Measurements from ENCODE around the gene TDP2.
"Not testable (repeated sequence)": the region's sequence is repeated elsewhere in the genome, so short reads cannot be mapped to it uniquely, and the experiment has no call there.

TDP2 gene

GRCh38 chr6:24670492-24670891, 3.8 kb upstream of the TDP2 start:
- ATAC-seq (replicated peaks; ENCODE audit: extremely low read depth, poor library complexity, severe bottlenecking); H3K27me3 Mint-ChIP-seq; H3K27ac Mint-ChIP-seq (ENCODE audit: low read depth); DNase-seq (ENCODE audit: low spot score in 2 of 2); H3K4me3 Mint-ChIP-seq; H3K9me3 Mint-ChIP-seq: not testable (repeated sequence)
- peaks cover 32% of the 10 kb centered on the region for H3K4me1 Mint-ChIP-seq
- H3K36me3 Mint-ChIP-seq (ENCODE audit: insufficient read depth) = peaks cover 19% of the 10 kb centered on the region

- no peak for ATAC-seq (replicated peaks; ENCODE audit: extremely low read depth, poor library complexity, severe bottlenecking)
- no peak overlapping the region for H3K4me3 Mint-ChIP-seq
- H3K27ac Mint-ChIP-seq (ENCODE audit: low read depth) = no peak overlapping the region
These were observed 2.3 kb upstream of the TDP2 start for GRCh38 chr6:24668997-24669361.

GRCh38 chr6:24668066-24668996, 1.6 kb upstream of the TDP2 start:
- not testable (repeated sequence) for DNase-seq (ENCODE audit: low spot score in 2 of 2); H3K27ac Mint-ChIP-seq (ENCODE audit: low read depth); H3K27me3 Mint-ChIP-seq; ATAC-seq (replicated peaks; ENCODE audit: extremely low read depth, poor library complexity, severe bottlenecking); H3K9me3 Mint-ChIP-seq
- Mint-ChIP-seq H3K36me3 (ENCODE audit: insufficient read depth) (peaks cover 26% of the 10 kb centered on the region), H3K4me1 (peaks cover 52% of the 10 kb centered on the region), H3K4me3 (peak overlapping the region; percentile 98)

More at GRCh38 chr6:24668997-24669361, 2.3 kb upstream of the TDP2 start:
- peaks cover 46% of the 10 kb centered on the region for H3K4me1 Mint-ChIP-seq
- H3K36me3 Mint-ChIP-seq (ENCODE audit: insufficient read depth) = peaks cover 20% of the 10 kb centered on the region
- H3K27me3 Mint-ChIP-seq = no peaks in the 10 kb centered on the region
- no peak for DNase-seq (ENCODE audit: low spot score in 2 of 2)
- H3K9me3 Mint-ChIP-seq = no peaks in the 10 kb centered on the region

GRCh38 chr6:24667378-24667803, 692 bp upstream of the TDP2 start:
- Mint-ChIP-seq H3K27me3 (no peaks in the 10 kb centered on the region), H3K4me1 (peaks cover 61% of the 10 kb centered on the region), H3K9me3 (no peaks in the 10 kb centered on the region), H3K36me3 (ENCODE audit: insufficient read depth) (peaks cover 26% of the 10 kb centered on the region), H3K27ac (ENCODE audit: low read depth) (peak overlapping the region; percentile 96), H3K4me3 (peak overlapping the region; percentile 98)
- ATAC-seq (replicated peaks; ENCODE audit: extremely low read depth, poor library complexity, severe bottlenecking) (no peak), DNase-seq (ENCODE audit: low spot score in 2 of 2) (no peak)

GRCh38 chr6:24666097-24666640, 530 bp downstream of the TDP2 start:
- Mint-ChIP-seq H3K36me3 (ENCODE audit: insufficient read depth) (peaks cover 31% of the 10 kb centered on the region), H3K4me3 (peak overlapping the region; percentile 98), H3K4me1 (peaks cover 74% of the 10 kb centered on the region), H3K27ac (ENCODE audit: low read depth) (peak overlapping the region; percentile 96), H3K9me3 (no peaks in the 10 kb centered on the region), H3K27me3 (no peaks in the 10 kb centered on the region)
- DNase-seq (ENCODE audit: low spot score in 2 of 2) = no peak
- peak; percentile 47 for ATAC-seq (replicated peaks; ENCODE audit: extremely low read depth, poor library complexity, severe bottlenecking)

- H3K36me3 Mint-ChIP-seq (ENCODE audit: insufficient read depth) = peaks cover 35% of the 10 kb centered on the region
- no peaks in the 10 kb centered on the region for H3K9me3 Mint-ChIP-seq
- peaks cover 80% of the 10 kb centered on the region for H3K4me1 Mint-ChIP-seq
- no peaks in the 10 kb centered on the region for H3K27me3 Mint-ChIP-seq
- ATAC-seq (replicated peaks; ENCODE audit: extremely low read depth, poor library complexity, severe bottlenecking) (no peak), DNase-seq (ENCODE audit: low spot score in 2 of 2) (no peak)
- H3K27ac Mint-ChIP-seq (ENCODE audit: low read depth) = no peak overlapping the region
- peak overlapping the region; percentile 98 for H3K4me3 Mint-ChIP-seq
These were observed 2.4 kb downstream of the TDP2 start for GRCh38 chr6:24664046-24664987.

GRCh38 chr6:24663189-24663588, 3.5 kb downstream of the TDP2 start:
- DNase-seq (ENCODE audit: low spot score in 2 of 2) (no peak), ATAC-seq (replicated peaks; ENCODE audit: extremely low read depth, poor library complexity, severe bottlenecking) (no peak)
- no peaks in the 10 kb centered on the region for H3K9me3 Mint-ChIP-seq
- H3K27me3 Mint-ChIP-seq = no peaks in the 10 kb centered on the region
- H3K36me3 Mint-ChIP-seq (ENCODE audit: insufficient read depth) = peaks cover 40% of the 10 kb centered on the region
- H3K4me1 Mint-ChIP-seq = peaks cover 72% of the 10 kb centered on the region
- no peak overlapping the region for H3K4me3 Mint-ChIP-seq
- no peak overlapping the region for H3K27ac Mint-ChIP-seq (ENCODE audit: low read depth)

- no peak overlapping the region for H3K4me3 Mint-ChIP-seq
- DNase-seq (ENCODE audit: low spot score in 2 of 2) (no peak), ATAC-seq (replicated peaks; ENCODE audit: extremely low read depth, poor library complexity, severe bottlenecking) (no peak)
- no peaks in the 10 kb centered on the region for H3K27me3 Mint-ChIP-seq
- H3K9me3 Mint-ChIP-seq = no peaks in the 10 kb centered on the region
- peaks cover 71% of the 10 kb centered on the region for H3K4me1 Mint-ChIP-seq
- H3K36me3 Mint-ChIP-seq (ENCODE audit: insufficient read depth) = peaks cover 43% of the 10 kb centered on the region
- peak overlapping the region; percentile 50 for H3K27ac Mint-ChIP-seq (ENCODE audit: low read depth)
These were observed 4.5 kb downstream of the TDP2 start for GRCh38 chr6:24662236-24662635.

GRCh38 chr6:24661759-24662158, 4.9 kb downstream of the TDP2 start:
- not testable (repeated sequence) for H3K4me3 Mint-ChIP-seq; H3K27ac Mint-ChIP-seq (ENCODE audit: low read depth); H3K27me3 Mint-ChIP-seq; H3K9me3 Mint-ChIP-seq; ATAC-seq (replicated peaks; ENCODE audit: extremely low read depth, poor library complexity, severe bottlenecking); DNase-seq (ENCODE audit: low spot score in 2 of 2)
- Mint-ChIP-seq H3K4me1 (peaks cover 66% of the 10 kb centered on the region), H3K36me3 (ENCODE audit: insufficient read depth) (peaks cover 42% of the 10 kb centered on the region)

- Mint-ChIP-seq H3K4me3 (no peak overlapping the region), H3K9me3 (no peaks in the 10 kb centered on the region), H3K4me1 (peaks cover 62% of the 10 kb centered on the region), H3K36me3 (ENCODE audit: insufficient read depth) (peaks cover 45% of the 10 kb centered on the region), H3K27me3 (no peaks in the 10 kb centered on the region), H3K27ac (ENCODE audit: low read depth) (peak overlapping the region; percentile 16)
- ATAC-seq (replicated peaks; ENCODE audit: extremely low read depth, poor library complexity, severe bottlenecking) (no peak), DNase-seq (ENCODE audit: low spot score in 2 of 2) (no peak)
These were observed 6.6 kb downstream of the TDP2 start for GRCh38 chr6:24660105-24660504.

GRCh38 chr6:24659561-24659960, 7.1 kb downstream of the TDP2 start:
- H3K27ac Mint-ChIP-seq (ENCODE audit: low read depth) = peak overlapping the region; percentile 16
- H3K9me3 Mint-ChIP-seq = no peaks in the 10 kb centered on the region
- DNase-seq (ENCODE audit: low spot score in 2 of 2) = no peak

More at GRCh38 chr6:24659561-24659960, 7.1 kb downstream of the TDP2 start:
- peaks cover 44% of the 10 kb centered on the region for H3K36me3 Mint-ChIP-seq (ENCODE audit: insufficient read depth)
- no peaks in the 10 kb centered on the region for H3K27me3 Mint-ChIP-seq
- peaks cover 59% of the 10 kb centered on the region for H3K4me1 Mint-ChIP-seq
- ATAC-seq (replicated peaks; ENCODE audit: extremely low read depth, poor library complexity, severe bottlenecking) = no peak
- no peak overlapping the region for H3K4me3 Mint-ChIP-seq
